LNCaP clone FGC (cell line): ENCODE measurements around the gene BTN2A1.

Source experiments
- DNase-seq: peaks from one replicate; pipeline ENCODE4 v3.0.0-alpha.2; 2011; ENCODE audit warnings: low read depth
- H3K4me3 ChIP-seq: 2 replicates; pipeline ENCODE4 v1.5.1; 2011; ENCODE audit warnings: mild to moderate bottlenecking, low read depth, low read length, control low read depth
- CTCF ChIP-seq: IDR thresholded peaks from 2 replicates; pipeline ENCODE4 v1.5.1; 2012; ENCODE audit warnings: mild to moderate bottlenecking; ENCODE audit not compliant: control insufficient read depth, insufficient read depth; ENCODE audit errors: extremely low read depth

Gene BTN2A1

GRCh38 chr6:26445934-26446667 is 11.7 kb upstream of the BTN2A1 start:
- TF ChIP-seq CTCF = no peak
- DNase-seq = no peak
- no peak overlapping the region for H3K4me3 ChIP-seq

GRCh38 chr6:26447257-26447656 is 10.5 kb upstream of the BTN2A1 start:
- DNase-seq = no peak
- TF ChIP-seq CTCF = no peak
- no peak overlapping the region for H3K4me3 ChIP-seq

GRCh38 chr6:26450240-26450639 is 7.5 kb upstream of the BTN2A1 start:
- H3K4me3 ChIP-seq = no peak overlapping the region
- DNase-seq = no peak
- TF ChIP-seq CTCF = no peak

- DNase-seq = no peak
- no peak for TF ChIP-seq CTCF
- H3K4me3 ChIP-seq = no peak overlapping the region
Observed at GRCh38 chr6:26452631-26453235, 5.0 kb upstream of the BTN2A1 start.

- TF ChIP-seq CTCF = no peak
- DNase-seq = no peak
- no peak overlapping the region for H3K4me3 ChIP-seq
Observed at GRCh38 chr6:26454631-26455030, 3.1 kb upstream of the BTN2A1 start.

GRCh38 chr6:26455357-26455970 is 2.3 kb upstream of the BTN2A1 start:
- no peak for DNase-seq
- no peak for TF ChIP-seq CTCF
- H3K4me3 ChIP-seq = no peak overlapping the region
